Limb (tissue), 2 donors: ENCODE measurements around the gene MBNL2.

Source experiments
- DNase-seq, 2 donors: peaks; one replicate each; pipeline ENCODE4 v3.0.0-alpha.2; 2016; ENCODE audit errors: extremely low spot score in 2 of 2

The MBNL2 gene

DNA sequence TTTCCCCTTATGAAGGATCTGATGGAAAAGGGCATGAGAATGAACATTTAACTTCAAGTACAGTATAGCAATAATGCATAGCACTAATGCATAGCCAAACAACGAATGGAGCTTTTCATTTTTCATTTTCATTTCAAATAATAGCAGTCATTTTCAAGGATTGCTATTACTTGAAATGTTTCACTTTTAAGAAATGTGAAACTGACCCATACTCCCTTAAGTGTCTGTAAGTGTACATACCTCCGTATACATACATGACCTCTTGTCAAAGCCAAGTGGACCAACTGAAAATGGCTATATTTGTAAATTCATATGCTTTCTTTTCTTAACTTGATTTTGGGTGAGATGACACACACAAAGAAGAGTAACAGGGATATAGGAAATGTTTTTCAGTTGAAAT is 215.6 kb downstream of the MBNL2 start:
- no peak for DNase-seq

- no peak for DNase-seq
These were observed 216.9 kb downstream of the MBNL2 start for GRCh38 chr13:97438856-97439595.

GRCh38 chr13:97440598-97441170 is 218.6 kb downstream of the MBNL2 start:
- DNase-seq, result no peak

DNA sequence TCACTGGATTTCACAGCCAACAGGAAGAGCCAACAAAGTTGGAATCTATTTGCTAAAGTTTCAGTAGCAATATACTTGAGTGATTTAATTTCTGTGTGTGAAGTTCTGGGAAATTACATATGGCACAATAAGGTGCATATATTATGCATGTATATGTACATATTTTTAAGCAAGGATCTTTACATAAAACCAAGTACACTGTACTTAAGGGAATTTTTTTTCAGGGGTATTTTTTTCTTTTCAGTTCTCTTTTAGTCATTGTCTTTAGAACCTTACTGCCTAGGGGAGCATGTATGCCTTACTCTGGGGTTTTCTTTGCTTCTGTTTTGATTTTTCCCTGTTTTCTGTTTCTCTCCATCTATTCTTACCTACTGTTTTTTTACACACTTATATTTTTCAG is 219.2 kb downstream of the MBNL2 start:
- no peak for DNase-seq
